HG02970 (cell line): Measurements from ENCODE around the gene C3orf33.
"Not testable (repeated sequence)": the region's sequence is repeated elsewhere in the genome, so short reads cannot be mapped to it uniquely, and the experiment has no call there.

Experiments
- ATAC-seq: cut with Tn5 transposase; IDR thresholded peaks from one replicate; pipeline ENCODE4 v1.9.1; 2021; ENCODE audit warnings: mild to moderate bottlenecking, moderate library complexity, moderate number of reproducible peaks; ENCODE audit not compliant: unreplicated experiment, low FRiP score

Gene C3orf33, protein sequence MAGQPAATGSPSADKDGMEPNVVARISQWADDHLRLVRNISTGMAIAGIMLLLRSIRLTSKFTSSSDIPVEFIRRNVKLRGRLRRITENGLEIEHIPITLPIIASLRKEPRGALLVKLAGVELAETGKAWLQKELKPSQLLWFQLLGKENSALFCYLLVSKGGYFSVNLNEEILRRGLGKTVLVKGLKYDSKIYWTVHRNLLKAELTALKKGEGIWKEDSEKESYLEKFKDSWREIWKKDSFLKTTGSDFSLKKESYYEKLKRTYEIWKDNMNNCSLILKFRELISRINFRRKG

DNA sequence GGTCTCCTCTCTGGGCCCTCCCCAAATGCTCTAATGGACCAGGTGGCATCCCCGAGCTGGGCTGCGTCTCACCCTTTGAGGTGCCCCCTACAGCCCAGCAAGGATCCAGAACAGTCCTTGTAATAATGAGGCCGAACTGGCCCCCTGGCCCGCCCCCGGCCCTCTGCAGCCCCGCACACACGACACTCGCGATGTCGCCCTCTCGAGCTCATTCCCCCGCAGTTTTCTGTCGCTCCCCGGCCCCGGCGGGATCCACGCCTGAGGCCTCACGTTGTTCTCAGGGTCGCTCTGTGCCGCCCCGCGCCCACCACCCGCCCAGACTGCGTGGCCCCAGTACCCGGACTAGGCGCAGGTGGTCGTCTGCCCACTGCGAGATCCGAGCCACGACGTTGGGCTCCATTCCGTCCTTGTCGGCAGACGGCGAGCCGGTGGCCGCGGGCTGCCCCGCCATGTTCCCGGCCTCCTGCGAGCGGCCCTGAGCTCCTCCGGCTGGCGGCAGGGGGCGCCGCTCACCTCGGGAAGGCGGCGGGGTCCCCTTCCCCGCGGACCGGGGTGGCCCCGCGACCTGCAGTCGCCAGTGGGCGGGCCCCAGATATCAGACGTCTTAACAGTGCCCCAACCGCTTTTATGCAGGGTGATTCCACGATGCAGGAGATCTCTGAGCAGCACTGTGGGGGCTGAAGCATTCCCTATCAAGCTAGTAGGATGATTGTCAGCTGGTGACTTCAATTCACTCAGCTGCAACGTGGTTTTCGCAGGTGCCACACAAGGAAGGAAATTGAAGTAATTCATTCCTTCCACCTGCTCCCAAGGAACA is at the start of gene C3orf33:
TSS of gene C3orf33 (minus strand) at position 477 of the 817 bp plus-strand sequence. CDS start at position 451, 26 bp downstream.
- ATAC-seq = peak; percentile 88

DNA sequence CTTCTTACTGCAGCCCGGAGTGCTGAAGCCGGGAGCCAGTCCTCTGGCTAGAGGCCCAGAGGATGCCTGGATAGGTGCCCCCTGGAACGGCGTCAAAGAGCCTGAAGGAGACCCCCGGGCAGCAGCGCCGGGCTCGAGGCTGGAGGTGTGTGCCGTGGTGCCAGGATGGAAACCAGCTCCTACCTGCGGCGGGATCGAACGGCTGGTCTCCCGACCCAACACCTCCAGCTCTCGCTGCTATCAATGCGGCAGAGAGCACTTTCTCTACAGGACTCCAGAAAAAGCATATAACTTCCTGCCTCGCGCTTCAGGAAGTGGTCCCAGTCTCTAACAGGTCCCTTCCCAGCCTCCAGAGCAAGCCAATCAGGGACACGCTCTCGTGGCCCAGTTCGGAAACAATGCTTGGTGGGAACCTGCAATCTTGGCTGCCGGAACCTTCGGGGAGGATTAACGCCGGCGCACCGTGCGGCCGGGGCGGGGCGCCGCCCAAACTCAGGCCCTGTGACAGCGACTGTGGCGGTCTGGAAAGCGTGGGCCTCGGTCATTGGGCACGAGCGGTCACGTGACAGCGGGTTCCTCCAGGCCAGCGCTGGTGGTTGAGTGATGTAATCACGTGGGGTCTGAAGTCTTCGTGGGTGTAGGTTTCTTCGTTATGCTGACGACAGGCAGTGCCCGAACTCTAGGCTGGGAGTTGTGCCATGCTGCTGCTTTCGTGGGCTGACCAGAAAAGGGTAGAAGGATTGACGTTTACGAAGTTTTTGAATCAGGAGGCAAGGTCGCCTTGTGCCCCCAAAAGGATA is 48.3 kb upstream of the C3orf33 start, which contains the start of gene SLC33A1:
TSS of gene SLC33A1 (minus strand) at position 287 of the 800 bp plus-strand sequence. CDS start 430 bp downstream, outside the sequence.
- ATAC-seq = peak; percentile 97

DNA sequence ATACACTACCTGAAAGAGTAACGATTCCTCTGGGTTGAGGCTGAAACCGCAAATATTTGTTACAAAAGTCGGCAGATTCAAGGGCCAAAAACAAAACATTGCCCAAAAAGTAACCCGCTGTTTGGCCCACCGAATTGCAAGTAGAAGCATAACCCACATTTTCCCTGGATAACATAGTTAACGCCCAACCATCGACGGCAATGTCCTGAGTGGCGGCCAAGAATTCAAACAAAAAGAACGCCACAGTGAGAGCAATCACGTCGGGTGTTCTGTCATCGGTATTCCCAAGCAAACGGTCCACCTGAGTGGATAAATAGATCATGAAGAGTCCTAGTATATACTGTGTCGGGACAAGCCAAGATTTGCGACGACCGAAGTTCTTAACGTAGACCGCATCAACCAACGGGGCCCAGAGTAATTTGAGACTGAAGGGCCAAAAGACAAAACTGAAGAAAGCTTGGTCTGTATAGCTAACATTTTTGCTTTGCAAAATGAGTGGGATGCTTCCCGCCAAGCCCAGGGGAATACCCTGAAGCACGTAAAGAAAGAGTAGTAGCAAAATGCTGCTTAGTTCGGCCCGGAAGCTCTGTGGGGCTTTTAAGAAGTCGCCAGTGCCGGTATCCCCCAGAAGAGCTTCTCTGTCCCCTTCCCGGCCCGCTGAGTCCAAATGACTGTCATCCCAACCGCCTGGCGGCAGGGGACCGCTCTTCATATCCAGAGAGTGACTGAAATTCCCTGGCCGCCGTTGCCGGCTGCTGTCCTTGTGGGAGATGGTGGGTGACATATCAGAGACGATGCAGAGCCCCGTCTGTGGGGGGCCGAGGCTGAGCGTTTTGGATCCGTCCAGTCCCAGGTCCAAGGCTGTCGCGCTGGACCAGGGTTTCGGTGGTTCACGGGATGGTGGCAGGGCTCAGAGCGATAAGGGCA is 47.4 kb upstream of the C3orf33 start:
- ATAC-seq = peak; percentile 7

DNA sequence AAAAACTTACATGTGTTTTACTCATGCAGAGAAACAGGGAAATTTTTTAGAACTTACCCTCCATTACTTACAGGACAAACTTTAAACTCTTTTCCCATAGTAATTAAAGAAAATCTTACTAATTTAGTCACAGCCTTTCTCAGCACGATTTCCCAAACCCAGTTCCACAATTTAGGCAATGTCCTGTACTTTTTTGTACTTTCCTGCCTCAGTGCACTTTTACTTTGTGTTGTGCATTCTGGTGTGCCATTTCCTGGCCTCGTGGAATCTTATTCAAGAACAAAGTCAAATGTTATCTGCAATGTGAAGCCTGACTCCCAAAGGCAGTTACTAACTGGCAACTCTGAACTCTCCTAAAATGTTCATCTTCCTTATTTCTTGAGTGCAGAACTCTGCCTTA is 46.3 kb upstream of the C3orf33 start:
- no peak for ATAC-seq

DNA sequence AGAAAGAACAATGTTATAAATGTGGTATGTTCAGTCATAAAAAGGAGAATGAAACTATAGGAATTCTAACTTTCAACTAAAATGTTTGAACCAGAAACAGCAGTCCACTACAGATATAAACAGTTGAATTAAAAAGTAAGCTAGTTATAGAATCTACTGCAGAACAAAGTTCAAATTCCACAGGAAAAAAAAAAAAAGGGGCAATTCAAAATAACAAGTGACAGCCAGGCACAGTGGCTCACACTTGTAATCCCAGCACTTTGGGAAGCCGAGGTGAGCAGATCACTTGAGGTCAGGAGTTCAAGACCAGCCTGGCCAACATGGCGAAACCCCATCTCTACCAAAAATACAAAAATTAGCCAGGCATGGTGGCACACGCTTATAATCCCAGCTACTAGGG is 43.3 kb upstream of the C3orf33 start:
- ATAC-seq = not testable (repeated sequence)

- ATAC-seq = no peak
Observed at GRCh38 chr3:155847993-155848392, 41.9 kb upstream of the C3orf33 start.

- no peak for ATAC-seq
Observed at GRCh38 chr3:155846119-155846518, 40.0 kb upstream of the C3orf33 start.

GRCh38 chr3:155843569-155843968 is 37.5 kb upstream of the C3orf33 start:
- ATAC-seq = no peak

GRCh38 chr3:155835341-155836071 is 29.4 kb upstream of the C3orf33 start:
- no peak for ATAC-seq

DNA sequence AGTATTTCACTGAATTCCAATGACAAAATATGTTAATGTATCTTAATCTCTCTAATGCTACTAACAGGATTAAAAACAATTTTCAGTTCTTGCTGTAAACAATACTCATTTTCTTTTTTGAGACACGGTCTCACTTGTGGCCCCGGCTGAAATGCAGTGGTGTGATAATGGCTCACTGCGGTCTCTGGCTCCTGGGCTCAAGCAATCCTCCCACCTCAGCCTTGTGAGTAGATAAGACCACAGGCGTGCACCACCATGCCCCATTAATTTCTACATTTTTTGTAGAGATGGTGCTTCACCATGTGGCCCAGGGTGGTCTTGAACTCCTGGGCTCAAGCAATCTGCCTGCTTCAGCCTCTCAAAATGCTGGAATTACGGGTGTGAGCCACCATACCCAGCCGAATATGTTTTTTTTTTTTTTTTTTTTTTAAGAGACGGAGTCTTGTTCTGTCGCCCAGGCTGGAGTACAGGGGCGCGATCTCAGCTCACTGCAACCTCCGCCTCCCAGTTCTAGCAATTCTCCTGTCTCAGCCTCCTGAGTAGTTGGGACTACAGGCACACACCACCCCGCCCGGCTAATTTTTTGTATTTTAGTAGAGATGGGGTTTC is 22.5 kb upstream of the C3orf33 start:
- ATAC-seq = not testable (repeated sequence)

- ATAC-seq = no peak
Observed at GRCh38 chr3:155815030-155815545, 9.0 kb upstream of the C3orf33 start.

- ATAC-seq = not testable (repeated sequence)
Observed at GRCh38 chr3:155813224-155813623, 7.1 kb upstream of the C3orf33 start.

GRCh38 chr3:155809181-155809580 is 3.1 kb upstream of the C3orf33 start:
- no peak for ATAC-seq

DNA sequence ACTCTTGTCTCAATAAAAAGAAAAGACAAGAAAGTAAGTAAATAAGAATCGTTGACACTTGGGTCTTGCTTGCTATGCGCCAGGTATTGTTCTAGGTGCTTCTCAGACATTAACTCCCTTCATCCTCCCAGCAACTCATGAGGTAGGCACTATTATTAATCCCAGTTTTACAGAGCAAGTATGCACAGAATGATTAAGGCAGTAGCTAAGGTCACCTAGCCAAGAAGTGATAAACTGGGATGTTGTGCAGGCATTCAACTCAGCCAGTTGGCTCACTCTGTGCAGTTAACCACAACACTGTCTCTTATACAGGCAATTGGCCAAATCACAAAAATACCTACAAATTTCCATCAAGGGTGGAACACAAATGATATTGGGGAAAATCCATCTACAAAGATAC is 1.7 kb upstream of the C3orf33 start:
- no peak for ATAC-seq

DNA sequence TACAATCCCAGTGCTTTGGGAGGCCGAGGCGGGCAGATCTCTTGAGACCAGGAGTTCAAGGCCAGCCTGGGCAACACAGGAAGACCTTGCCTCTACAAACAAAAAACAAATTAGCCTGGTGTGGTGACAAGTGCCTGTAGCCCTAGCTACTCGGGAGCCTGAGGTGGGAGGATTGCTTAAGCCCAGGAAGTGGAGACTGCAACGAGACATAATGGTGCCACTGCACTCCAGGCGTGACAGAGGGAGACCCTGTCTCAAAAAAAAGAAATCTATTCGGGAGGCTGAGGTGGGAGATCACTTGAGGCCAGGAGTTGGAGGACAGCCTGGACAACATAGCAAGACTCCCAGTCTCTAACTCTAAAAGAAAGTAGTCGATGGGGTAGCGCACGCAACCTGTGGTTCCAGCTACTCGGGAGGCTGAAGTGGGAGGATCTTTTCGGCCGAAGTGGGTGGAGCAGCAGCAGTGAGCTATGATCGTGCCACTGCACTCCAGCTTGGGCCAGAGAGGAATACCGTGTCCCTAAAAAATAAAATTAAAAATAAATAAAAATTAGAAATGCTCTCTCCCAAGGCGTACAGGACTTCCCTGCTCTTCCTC is 775 bp downstream of the C3orf33 start:
- peak; percentile 19 for ATAC-seq

DNA sequence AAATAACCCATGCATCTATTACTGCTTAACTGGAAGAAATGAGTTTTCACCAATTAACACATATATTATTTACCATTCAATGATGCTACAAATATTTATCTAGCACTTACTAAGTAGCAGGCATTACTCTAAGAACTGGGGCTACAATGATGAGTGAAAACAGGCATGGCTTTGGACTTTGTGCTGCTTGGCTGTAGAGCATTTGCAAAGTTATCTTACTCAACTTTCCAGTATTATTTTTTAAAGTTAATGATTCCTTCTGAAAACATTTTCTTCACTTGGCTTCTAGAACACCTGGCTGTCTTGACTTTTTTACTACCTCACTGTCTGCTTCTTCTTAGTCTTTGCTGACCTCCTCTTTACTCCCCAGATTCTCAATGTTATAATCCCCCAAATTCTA is 1.8 kb downstream of the C3orf33 start:
- ATAC-seq = no peak

GRCh38 chr3:155792532-155792931 is 13.5 kb downstream of the C3orf33 start:
- ATAC-seq = no peak

DNA sequence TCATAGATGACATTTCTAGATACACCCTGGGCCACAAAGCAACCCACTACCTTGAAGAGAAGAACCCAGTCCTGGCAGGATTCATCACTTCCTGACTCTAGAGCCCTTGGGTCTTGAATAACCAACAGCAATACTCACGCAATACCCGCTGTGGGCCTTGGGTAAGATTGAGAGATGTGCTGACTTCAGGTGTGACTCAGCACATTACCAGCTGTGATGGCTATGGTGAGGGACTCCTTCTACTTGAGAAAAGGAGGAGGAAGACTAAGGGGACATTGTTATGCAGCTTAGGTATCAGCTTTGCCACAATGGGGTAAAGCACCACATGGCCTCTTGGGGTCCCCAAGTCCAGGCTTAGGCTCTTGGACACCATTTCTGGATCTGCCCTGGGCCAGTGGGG is 14.9 kb downstream of the C3orf33 start:
- no peak for ATAC-seq
